Natural killer cell treated with Interleukin-12 subunit alpha and Interleukin-12 subunit beta and Interleukin-15 and Interleukin-18, amount 100 ng/mL, for 72 hours (primary cell): ENCODE results near the gene PCCB. TPM values are rescaled to one million over a fixed set of nuclear protein-coding genes. Genes with fewer than 3 reads are reported as not detected.
"Not testable (repeated sequence)": the region's sequence is repeated elsewhere in the genome, so short reads cannot be mapped to it uniquely, and the experiment has no call there.

Source experiments
- ATAC-seq, 2 donors: fragments of 150-1000 bp; cut with Tn5 transposase in 1 of 2; sonication (Bioruptor Pico), chemical (Tn5 transposase) in 1 of 2; 2 replicates each; pipeline ENCODE4 v1.10.0; 2021
- DNase-seq: peaks from one replicate; pipeline ENCODE4 v3.0.0; 2022; ENCODE audit warnings: low spot score
- H3K27ac Mint-ChIP-seq, 2 donors: 1 replicate in 1 of 2; 2 replicates in 1 of 2; pipeline ENCODE4 v1.8.0; 2022; ENCODE audit warnings: mixed read lengths in 2 of 2, mild to moderate bottlenecking in 1 of 2, moderate library complexity in 1 of 2
- H3K27me3 Mint-ChIP-seq, 2 donors: 1 replicate in 1 of 2; 2 replicates in 1 of 2; pipeline ENCODE4 v1.8.0; 2022; ENCODE audit warnings: mixed read lengths in 2 of 2
- H3K36me3 Mint-ChIP-seq: one replicate; pipeline ENCODE4 v1.8.0; 2022; ENCODE audit warnings: mixed read lengths
- H3K4me1 Mint-ChIP-seq, 2 donors: 1 replicate in 1 of 2; 2 replicates in 1 of 2; pipeline ENCODE4 v1.8.0; 2022; ENCODE audit warnings: low read depth in 2 of 2, mixed read lengths in 2 of 2, mild to moderate bottlenecking in 1 of 2
- H3K4me3 Mint-ChIP-seq: one replicate; pipeline ENCODE4 v1.8.0; 2022; ENCODE audit warnings: mixed read lengths
- H3K9me3 Mint-ChIP-seq: 2 replicates; pipeline ENCODE4 v1.8.0; 2022; ENCODE audit warnings: mixed read lengths
- total RNA-seq, 2 donors: library from RNA; stranded (reverse); gene quantifications; one replicate each; pipeline ENCODE4 v1.2.3, GENCODE V29; 2022

PCCB gene
- total RNA-seq, 2 donors from 2014 or later: 40.4 to 45.0 TPM

DNA sequence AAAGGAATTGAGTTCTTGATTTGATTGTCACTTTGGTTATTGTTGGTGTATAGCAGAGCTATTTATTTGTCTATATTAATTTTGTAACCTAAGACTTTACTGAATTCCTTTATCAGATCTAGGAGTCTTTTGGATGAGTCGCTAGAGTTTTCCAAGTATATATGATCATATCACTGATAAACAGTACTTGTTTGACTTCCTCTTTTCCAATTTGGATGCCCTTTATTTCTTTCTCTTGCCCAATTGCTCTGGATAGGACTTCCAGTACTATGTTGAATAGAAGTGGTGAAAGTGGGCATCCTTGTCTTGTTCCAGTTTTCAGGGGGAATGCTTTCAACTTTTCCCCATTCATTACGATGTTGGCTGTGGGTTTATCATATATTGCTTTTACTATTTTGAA lies 21.5 kb downstream of the PCCB start:
- not testable (repeated sequence) for H3K9me3 Mint-ChIP-seq, DNase-seq, H3K4me3 Mint-ChIP-seq, ATAC-seq, H3K27ac Mint-ChIP-seq, H3K27me3 Mint-ChIP-seq
- peaks cover 23% of the 10 kb centered on the region for H3K36me3 Mint-ChIP-seq
- H3K4me1 Mint-ChIP-seq: peaks cover 26 to 36% of the 10 kb centered on the region in 2 donors

DNA sequence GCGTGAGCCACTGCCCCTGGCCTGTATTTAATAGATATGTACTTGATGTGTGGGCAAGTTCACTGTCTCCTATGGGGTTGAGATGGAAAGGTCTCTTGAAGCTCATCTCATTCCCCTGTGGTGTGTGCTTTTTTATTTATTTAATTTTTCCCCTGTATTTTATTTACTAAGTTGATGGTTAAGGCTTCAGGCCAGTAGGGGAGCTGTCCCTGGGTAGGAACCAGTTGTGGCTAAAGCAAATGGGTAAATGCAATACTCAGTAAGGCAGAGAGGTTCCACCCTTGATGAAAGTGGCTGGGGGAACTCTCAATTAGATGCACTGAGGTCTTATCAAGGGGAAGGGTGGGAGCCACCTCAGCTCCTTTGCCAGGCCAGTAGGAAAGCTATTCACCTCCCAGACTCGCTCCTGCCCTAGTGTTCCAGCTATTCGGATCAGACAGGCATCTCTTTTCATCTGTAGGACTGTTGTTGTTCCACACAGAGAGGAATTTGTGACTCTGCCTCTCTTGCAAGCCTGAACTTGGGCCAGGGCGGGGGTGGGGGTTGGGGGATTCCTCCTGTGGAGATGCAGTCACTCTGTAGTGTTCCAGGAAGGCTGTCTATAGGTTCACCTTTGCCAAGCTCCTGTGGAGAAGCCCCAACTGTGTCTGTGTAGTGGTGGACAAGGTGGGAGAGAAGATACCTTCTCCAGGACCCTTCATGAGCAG lies 26.1 kb downstream of the PCCB start:
- Mint-ChIP-seq H3K27ac (no peak overlapping the region), H3K4me1 (peaks cover 19 to 22% of the 10 kb centered on the region in 2 donors), H3K36me3 (peaks cover 39% of the 10 kb centered on the region), H3K4me3 (no peak overlapping the region), H3K27me3 (no peaks in the 10 kb centered on the region), H3K9me3 (peaks cover 3% of the 10 kb centered on the region)
- ATAC-seq (no peak), DNase-seq (no peak)

GRCh38 chr3:136277115-136277514 lies 27.0 kb downstream of the PCCB start:
- Mint-ChIP-seq H3K27ac (no peak overlapping the region), H3K9me3 (peaks cover 3% of the 10 kb centered on the region), H3K27me3 (no peaks in the 10 kb centered on the region), H3K4me1 (peaks cover 14% of the 10 kb centered on the region in 2 donors), H3K36me3 (peaks cover 42% of the 10 kb centered on the region), H3K4me3 (no peak overlapping the region)
- ATAC-seq (no peak), DNase-seq (no peak)

DNA sequence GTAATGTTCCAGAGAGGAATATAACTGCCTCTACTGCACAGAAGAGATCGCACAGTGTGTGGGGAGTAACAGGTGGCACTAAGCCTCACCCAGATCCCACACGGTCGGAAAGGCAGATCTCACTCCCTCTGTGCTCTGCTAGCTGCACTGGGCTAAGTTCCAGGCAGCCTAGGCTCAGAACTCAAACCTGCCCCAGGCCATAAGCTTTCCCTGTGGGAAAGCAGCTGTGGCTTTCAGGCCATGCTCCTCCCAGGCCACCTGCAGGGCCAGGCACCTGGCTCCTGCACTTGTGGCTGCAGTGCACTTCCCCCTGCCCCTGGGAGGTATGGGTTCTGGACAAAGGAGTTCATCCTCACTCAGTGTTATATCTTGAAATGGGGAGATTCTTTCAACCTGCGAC lies 27.5 kb downstream of the PCCB start:
- ATAC-seq (no peak), DNase-seq (no peak)
- Mint-ChIP-seq H3K27me3 (no peaks in the 10 kb centered on the region), H3K4me3 (no peak overlapping the region), H3K27ac (no peak overlapping the region), H3K9me3 (peaks cover 3% of the 10 kb centered on the region), H3K4me1 (peaks cover 9 to 11% of the 10 kb centered on the region in 2 donors), H3K36me3 (peaks cover 42% of the 10 kb centered on the region)

DNA sequence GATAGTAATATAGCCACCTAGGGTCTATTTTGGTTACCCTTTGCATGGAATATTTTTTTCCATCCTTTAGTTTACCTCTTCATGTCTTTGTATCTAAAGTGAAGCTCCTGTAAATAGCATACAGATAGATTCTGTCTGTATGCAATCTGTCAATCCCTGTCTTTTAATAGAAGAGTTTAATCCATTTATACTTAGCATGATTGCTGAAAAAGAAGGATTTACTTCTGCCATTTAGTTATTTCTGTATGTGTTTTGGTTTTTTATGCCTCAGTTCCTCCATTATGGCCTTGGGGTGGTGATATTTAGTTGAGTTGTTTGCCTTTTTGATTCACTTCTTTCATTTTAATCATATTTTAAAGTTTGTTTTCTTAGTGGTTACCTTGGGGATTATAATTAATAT lies 29.0 kb downstream of the PCCB start:
- Mint-ChIP-seq H3K4me3 (no peak overlapping the region), H3K27ac (no peak overlapping the region), H3K9me3 (peaks cover 3% of the 10 kb centered on the region), H3K36me3 (peaks cover 38% of the 10 kb centered on the region), H3K4me1 (peaks cover 4 to 8% of the 10 kb centered on the region in 2 donors), H3K27me3 (no peaks in the 10 kb centered on the region)
- DNase-seq (no peak), ATAC-seq (no peak)

- H3K9me3 Mint-ChIP-seq: peaks cover 3% of the 10 kb centered on the region
- no peaks in the 10 kb centered on the region for H3K27me3 Mint-ChIP-seq
- ATAC-seq (no peak), DNase-seq (no peak)
- H3K36me3 Mint-ChIP-seq: peaks cover 36% of the 10 kb centered on the region
- no peak overlapping the region for H3K4me3 Mint-ChIP-seq
- no peak overlapping the region for H3K27ac Mint-ChIP-seq
- H3K4me1 Mint-ChIP-seq: peaks cover 0 to 4% of the 10 kb centered on the region in 2 donors
Measured at GRCh38 chr3:136280961-136281360, 30.8 kb downstream of the PCCB start.

DNA sequence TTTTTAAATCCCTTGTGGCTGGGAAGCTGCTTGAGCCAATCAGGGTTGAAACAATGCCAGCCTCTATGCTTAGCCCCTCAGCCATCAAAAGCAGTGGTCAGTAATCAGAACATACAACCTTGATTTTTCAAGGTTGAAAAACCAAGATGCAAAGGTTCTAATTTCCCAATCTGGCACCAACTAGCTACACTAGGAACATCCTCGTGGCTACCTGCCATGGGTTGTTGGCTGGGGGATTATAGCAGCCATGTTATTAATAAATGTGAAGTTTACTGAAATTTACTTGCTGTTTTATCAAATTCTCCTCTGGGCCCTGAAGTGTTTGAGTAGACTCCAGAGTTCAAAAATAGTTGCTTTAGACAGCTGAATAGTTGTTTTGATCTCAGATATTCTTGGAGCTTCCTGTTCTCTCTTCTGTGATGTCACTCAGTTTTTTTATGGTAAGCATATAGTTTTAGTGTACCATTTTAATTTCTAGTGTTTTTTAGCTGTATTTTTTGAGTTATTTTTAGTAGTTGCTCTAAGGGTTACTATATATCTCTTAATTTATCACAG lies 31.9 kb downstream of the PCCB start:
- peaks cover 36% of the 10 kb centered on the region for H3K36me3 Mint-ChIP-seq
- peaks cover 3% of the 10 kb centered on the region for H3K9me3 Mint-ChIP-seq
- no peaks in the 10 kb centered on the region for H3K27me3 Mint-ChIP-seq
- H3K4me3 Mint-ChIP-seq: no peak overlapping the region
- H3K27ac Mint-ChIP-seq: no peak overlapping the region
- peaks cover 0 to 4% of the 10 kb centered on the region in 2 donors for H3K4me1 Mint-ChIP-seq
- DNase-seq (no peak), ATAC-seq (no peak)

- DNase-seq: no peak
- Mint-ChIP-seq H3K27ac (no peak overlapping the region), H3K27me3 (no peaks in the 10 kb centered on the region), H3K4me1 (no peaks in the 10 kb centered on the region), H3K36me3 (peaks cover 30% of the 10 kb centered on the region), H3K9me3 (peaks cover 3% of the 10 kb centered on the region), H3K4me3 (no peak overlapping the region)
- ATAC-seq: no peak
Measured at GRCh38 chr3:136283627-136284026, 33.5 kb downstream of the PCCB start.

GRCh38 chr3:136291302-136291701 lies 41.2 kb downstream of the PCCB start:
- Mint-ChIP-seq H3K27me3 (no peaks in the 10 kb centered on the region), H3K4me3 (no peak overlapping the region), H3K4me1 (peaks cover 0 to 4% of the 10 kb centered on the region in 2 donors), H3K9me3 (no peaks in the 10 kb centered on the region), H3K27ac (no peak overlapping the region), H3K36me3 (peaks cover 5% of the 10 kb centered on the region)
- no peak for DNase-seq
- no peak for ATAC-seq

DNA sequence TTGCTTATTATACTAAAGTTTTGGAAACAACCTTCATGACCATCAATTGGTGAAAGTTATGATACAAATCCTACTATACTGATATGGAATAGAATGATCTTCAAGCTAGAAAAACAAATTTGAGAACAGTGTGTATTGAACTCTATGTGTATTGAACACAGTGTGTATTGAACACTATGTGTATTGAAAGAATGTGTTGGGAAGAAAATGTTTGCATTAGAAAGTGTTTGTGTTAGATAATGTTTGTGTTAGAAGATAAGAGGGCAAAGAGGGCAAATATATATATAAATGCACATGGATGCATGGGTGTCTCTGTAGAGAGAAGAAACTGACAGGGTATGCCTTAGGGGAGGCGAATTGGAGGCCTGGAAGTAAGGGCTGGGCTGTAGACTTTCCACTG lies 42.4 kb downstream of the PCCB start:
- no peak for ATAC-seq
- no peaks in the 10 kb centered on the region for H3K9me3 Mint-ChIP-seq
- no peak overlapping the region for H3K27ac Mint-ChIP-seq
- no peaks in the 10 kb centered on the region for H3K27me3 Mint-ChIP-seq
- H3K36me3 Mint-ChIP-seq: peaks cover 5% of the 10 kb centered on the region
- H3K4me3 Mint-ChIP-seq: no peak overlapping the region
- H3K4me1 Mint-ChIP-seq: peaks cover 0 to 4% of the 10 kb centered on the region in 2 donors
- DNase-seq: no peak

GRCh38 chr3:136293279-136293678 lies 43.1 kb downstream of the PCCB start:
- Mint-ChIP-seq H3K4me3 (no peak overlapping the region), H3K36me3 (peaks cover 5% of the 10 kb centered on the region), H3K4me1 (peaks cover 0 to 4% of the 10 kb centered on the region in 2 donors), H3K27me3 (no peaks in the 10 kb centered on the region), H3K27ac (no peak overlapping the region), H3K9me3 (no peaks in the 10 kb centered on the region)
- ATAC-seq: no peak
- DNase-seq: no peak

GRCh38 chr3:136294176-136294575 lies 44.0 kb downstream of the PCCB start:
- Mint-ChIP-seq H3K4me3 (no peak overlapping the region), H3K27me3 (no peaks in the 10 kb centered on the region), H3K4me1 (peaks cover 0 to 4% of the 10 kb centered on the region in 2 donors), H3K27ac (no peak overlapping the region), H3K9me3 (no peaks in the 10 kb centered on the region), H3K36me3 (peaks cover 5% of the 10 kb centered on the region)
- DNase-seq: no peak
- no peak for ATAC-seq

DNA sequence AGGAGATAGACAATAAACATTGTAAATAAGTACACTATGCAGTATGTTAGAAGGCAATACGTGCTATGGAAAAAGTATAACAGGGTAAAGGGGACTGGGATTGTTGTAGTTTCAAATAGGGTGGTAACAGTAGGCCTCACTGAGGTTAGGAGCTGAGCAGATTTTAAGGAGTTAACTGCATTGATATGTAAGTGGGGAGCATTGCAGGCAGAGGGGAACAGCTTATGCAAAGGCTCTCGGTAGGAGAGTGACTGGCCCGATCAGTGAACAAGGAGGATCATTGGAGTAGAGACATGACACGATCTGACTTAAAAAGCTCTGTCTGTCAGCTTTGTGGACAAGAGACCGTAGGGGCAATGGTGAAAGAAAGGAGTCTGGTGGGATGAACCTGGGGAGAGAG lies 46.8 kb downstream of the PCCB start:
- no peaks in the 10 kb centered on the region for H3K9me3 Mint-ChIP-seq
- H3K4me3 Mint-ChIP-seq: no peak overlapping the region
- ATAC-seq (no peak), DNase-seq (no peak)
- no peaks in the 10 kb centered on the region for H3K4me1 Mint-ChIP-seq
- H3K36me3 Mint-ChIP-seq: peaks cover 9% of the 10 kb centered on the region
- no peak overlapping the region for H3K27ac Mint-ChIP-seq
- H3K27me3 Mint-ChIP-seq: no peaks in the 10 kb centered on the region

DNA sequence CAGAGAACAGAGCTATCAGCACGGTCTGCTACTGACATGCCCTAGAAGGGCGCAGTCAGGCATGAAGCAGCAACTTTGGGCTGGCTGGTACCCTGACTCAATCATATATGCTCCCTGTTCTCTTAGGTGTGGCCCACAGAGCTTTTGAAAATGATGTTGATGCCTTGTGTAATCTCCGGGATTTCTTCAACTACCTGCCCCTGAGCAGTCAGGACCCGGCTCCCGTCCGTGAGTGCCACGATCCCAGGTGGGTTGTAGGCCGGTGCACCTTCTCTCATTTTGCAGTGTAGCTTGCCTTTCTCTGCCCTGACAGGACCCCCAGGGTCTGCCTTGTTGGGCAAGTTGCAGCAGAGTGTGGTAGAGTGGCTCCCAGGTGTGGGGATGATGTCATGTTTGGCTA lies 47.7 kb downstream of the PCCB start:
- H3K9me3 Mint-ChIP-seq: no peaks in the 10 kb centered on the region
- no peak for ATAC-seq
- H3K4me1 Mint-ChIP-seq: no peaks in the 10 kb centered on the region
- H3K27me3 Mint-ChIP-seq: no peaks in the 10 kb centered on the region
- DNase-seq: no peak
- H3K4me3 Mint-ChIP-seq: no peak overlapping the region
- H3K36me3 Mint-ChIP-seq: peaks cover 9% of the 10 kb centered on the region
- H3K27ac Mint-ChIP-seq: peak overlapping the region in 1 of 2 donors; percentile 46

DNA sequence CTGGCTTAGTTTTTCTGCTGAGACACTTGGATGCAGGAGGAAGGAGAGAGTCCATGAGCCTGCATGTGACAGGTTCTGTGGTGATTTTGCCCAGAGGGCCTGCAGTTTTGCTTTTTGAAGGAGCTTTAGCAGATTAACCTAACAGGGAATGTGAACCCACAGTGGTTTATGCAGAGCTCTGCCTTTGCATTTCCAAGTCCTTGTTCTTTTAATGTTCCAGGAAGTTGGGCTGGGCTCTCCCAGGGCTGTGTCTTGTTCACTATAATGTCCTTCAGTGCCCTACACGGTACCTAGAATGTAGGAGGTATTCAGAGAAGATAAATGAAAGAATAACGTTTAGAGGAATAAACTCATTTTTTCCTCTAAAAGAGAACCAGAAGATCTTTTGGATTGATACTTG lies 50.3 kb downstream of the PCCB start:
- no peak for DNase-seq

More for the DNA sequence above, 50.3 kb downstream of the PCCB start:
- no peak for ATAC-seq
- Mint-ChIP-seq H3K4me1 (no peaks in the 10 kb centered on the region), H3K9me3 (no peaks in the 10 kb centered on the region), H3K27ac (no peak overlapping the region), H3K4me3 (no peak overlapping the region), H3K27me3 (no peaks in the 10 kb centered on the region), H3K36me3 (peaks cover 6% of the 10 kb centered on the region)
